COLO829 (cell line): ENCODE results near the gene LRRC58.

Experiments used
- DNase-seq: peaks from one replicate; pipeline ENCODE4 v3.0.0; 2012; ENCODE audit warnings: low spot score

The LRRC58 gene

DNA sequence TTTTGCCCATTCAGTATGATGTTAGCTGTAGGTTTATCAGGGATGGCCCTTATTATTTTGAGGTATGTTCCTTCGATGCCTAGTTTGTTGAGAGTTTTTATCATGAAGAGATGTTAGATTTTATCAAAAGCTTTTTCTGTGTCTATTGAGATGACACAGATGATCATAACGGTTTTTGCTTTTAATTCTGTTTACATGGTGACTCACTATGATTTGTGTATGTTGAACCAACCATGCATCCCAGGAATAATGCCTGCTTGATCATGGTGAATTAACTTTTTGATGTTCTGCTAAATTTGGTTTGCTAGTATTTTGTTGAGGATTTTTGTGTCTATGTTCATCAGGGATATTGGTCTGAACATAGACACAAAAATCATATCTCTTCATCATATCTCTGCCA, 72.4 kb downstream of the LRRC58 start:
- DNase-seq, result no peak

- DNase-seq, result no peak
These were observed 73.5 kb downstream of the LRRC58 start for GRCh38 chr3:120275618-120276017.

GRCh38 chr3:120274739-120275167, 74.4 kb downstream of the LRRC58 start:
- DNase-seq, result no peak
